Panc1 (cell line): ENCODE measurements around the gene GPR6. TPM values are rescaled to one million over a fixed set of nuclear protein-coding genes. Genes with fewer than 3 reads are reported as not detected.

Experiments used
- ATAC-seq: fragments of 200-7000 bp; cut with Tn5 transposase; 2 replicates; pipeline ENCODE4 v1.9.1; 2020; ENCODE audit warnings: mild to moderate bottlenecking, moderate library complexity
- BruUV-seq: library from RNA; stranded (reverse); fragments of 400-500 nt; replicated peaks from 2 replicates; lab custom pipeline; 2021; lab: Mats Ljungman, UMichigan
- CTCF ChIA-PET: fragments of 300-600 bp; sonication (Branson Sonifier 250); formaldehyde crosslinking; loops from one replicate; lab custom pipeline; 2022; ENCODE audit warnings: antibody characterized with exemption; lab: Charles Lee
- POLR2A ChIA-PET: fragments of 300-600 bp; sonication (Branson Sonifier 250); formaldehyde crosslinking; loops from one replicate; lab custom pipeline; 2022; ENCODE audit warnings: antibody characterized with exemption; lab: Charles Lee
- DNase-seq: peaks from one replicate; pipeline ENCODE4 v3.0.0-alpha.2; 2010; ENCODE audit warnings: low read depth, low spot score
- H3K27ac ChIP-seq: 2 replicates; pipeline ENCODE4 v1.5.1; 2011; ENCODE audit warnings: mild to moderate bottlenecking, low read length, inconsistent platforms
- H3K27me3 ChIP-seq: fragments of 200-500 bp; sonication (Bioruptor generic); 2 replicates; pipeline ENCODE4 v1.6.0; 2014; ENCODE audit warnings: low read length, inconsistent platforms; ENCODE audit not compliant: control insufficient read depth, insufficient read depth
- H3K36me3 ChIP-seq: fragments of 200-500 bp; sonication (Bioruptor generic); 2 replicates; pipeline ENCODE4 v1.5.1; 2014; ENCODE audit warnings: inconsistent platforms, mild to moderate bottlenecking, low read length, moderate library complexity; ENCODE audit not compliant: control insufficient read depth, insufficient read depth
- H3K4me1 ChIP-seq: 2 replicates; pipeline ENCODE4 v1.5.1; 2011; ENCODE audit warnings: inconsistent platforms, mild to moderate bottlenecking, low read length, moderate library complexity; ENCODE audit not compliant: control insufficient read depth, insufficient read depth
- H3K4me3 ChIP-seq, 2 experiments: 2 replicates each; pipeline ENCODE4 v1.5.1; 2011 to 2012; ENCODE audit warnings: low read depth in 2 of 2, low read length in 2 of 2, mild to moderate bottlenecking in 2 of 2, inconsistent platforms in 1 of 2, moderate library complexity in 1 of 2
- H3K9me3 ChIP-seq: fragments of 200-500 bp; sonication (Bioruptor generic); 2 replicates; pipeline ENCODE4 v1.5.1; 2014; ENCODE audit warnings: low read depth, mild to moderate bottlenecking, inconsistent platforms, low read length, moderate library complexity; ENCODE audit not compliant: control insufficient read depth, insufficient read depth
- POLR2AphosphoS5 ChIP-seq: IDR thresholded peaks from 2 replicates; pipeline ENCODE4 v1.6.1; 2012; ENCODE audit warnings: mild to moderate bottlenecking, low read depth, low read length, moderate library complexity
- SIN3A ChIP-seq: IDR thresholded peaks from 2 replicates; pipeline ENCODE4 v1.6.1; 2012; ENCODE audit warnings: low read depth, mild to moderate bottlenecking, low read length, moderate library complexity, borderline replicate concordance; ENCODE audit not compliant: insufficient read depth
- TCF7L2 ChIP-seq: IDR thresholded peaks from 2 replicates; pipeline ENCODE4 v1.6.1; 2011; ENCODE audit warnings: mild to moderate bottlenecking, low read depth, low read length, inconsistent platforms
- in situ Hi-C: cut with HindIII; loops from 2 replicates; pipeline ENCODE4 v1.10.0; 2016; ENCODE audit warnings: low sequenced_read_pairs, low pct_unique_long_range_greater_than_20kb
- intact Hi-C: fragments of 100-400 bp; cut with micrococcal nuclease; formaldehyde crosslinking; loops from one replicate; pipeline ENCODE4 v1.10.0; 2022; ENCODE audit not compliant: unreplicated experiment
- total RNA-seq: library from RNA; stranded (reverse); gene quantifications from one replicate; pipeline ENCODE4 v1.2.1, GENCODE V29; 2021; ENCODE audit not compliant: unreplicated experiment
- TF ChIP-seq, protein P1 (sequence below), 2 experiments: IDR thresholded peaks; 2 replicates each; pipeline ENCODE4 v1.6.1; 2011 to 2012; ENCODE audit warnings: low read depth in 2 of 2, control low read depth in 1 of 2, low read length in 1 of 2, mild to moderate bottlenecking in 1 of 2, moderate library complexity in 1 of 2; ENCODE audit not compliant: insufficient read depth in 1 of 2
- TF ChIP-seq, protein P2 (sequence below): fragments of 450-650 bp; IDR thresholded peaks from 2 replicates; pipeline ENCODE4 v1.5.1; 2017; ENCODE audit warnings: mild to moderate bottlenecking

The GPR6 gene
- total RNA-seq, 1 experiment from 2014 or later, result not detected

DNA sequence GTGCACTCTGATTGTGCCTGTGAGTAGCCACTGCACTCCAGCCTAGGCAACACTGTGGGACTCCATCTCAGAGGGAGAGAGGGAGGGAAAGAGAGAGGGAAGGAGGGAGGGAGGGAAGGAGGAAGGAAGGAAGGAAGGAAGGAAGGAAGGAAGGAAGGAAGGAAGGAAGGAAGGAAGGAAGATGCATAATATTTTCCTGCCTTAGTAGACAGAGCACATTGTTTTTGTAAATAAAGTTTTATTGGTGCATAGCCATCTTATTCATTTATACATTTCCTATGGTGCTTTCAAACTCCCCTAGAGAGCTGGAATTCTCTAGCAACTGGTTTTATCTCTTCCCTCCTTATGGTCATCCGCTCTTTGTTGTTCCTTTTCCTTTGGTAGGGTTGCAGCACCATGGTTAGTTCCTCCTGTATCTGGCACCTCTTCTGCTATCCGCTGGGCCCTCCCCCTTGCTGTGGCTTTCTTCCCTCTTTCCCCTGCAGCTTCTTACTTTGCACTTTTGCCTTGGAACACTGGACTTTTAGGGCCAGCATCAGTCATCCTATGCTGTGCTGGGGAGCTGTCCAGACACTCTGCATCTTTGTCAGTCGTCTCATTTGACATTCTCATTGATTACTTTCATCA, 20.2 kb downstream of the GPR6 start:
- ChIA-PET POLR2A (no interaction called here), CTCF (no interaction called here)
- Histone ChIP-seq H3K4me1 (no peaks in the 10 kb centered on the region), H3K27me3 (peaks cover 28% of the 10 kb centered on the region), H3K4me3 (no peak overlapping the region), H3K9me3 (no peaks in the 10 kb centered on the region), H3K36me3 (no peaks in the 10 kb centered on the region), H3K27ac (no peak overlapping the region)
- BruUV-seq, result no TSS peak
- no peak for ATAC-seq
- intact Hi-C loops (no loop called here), in situ Hi-C loops (no loop called here)
- TF ChIP-seq, protein P1, sequence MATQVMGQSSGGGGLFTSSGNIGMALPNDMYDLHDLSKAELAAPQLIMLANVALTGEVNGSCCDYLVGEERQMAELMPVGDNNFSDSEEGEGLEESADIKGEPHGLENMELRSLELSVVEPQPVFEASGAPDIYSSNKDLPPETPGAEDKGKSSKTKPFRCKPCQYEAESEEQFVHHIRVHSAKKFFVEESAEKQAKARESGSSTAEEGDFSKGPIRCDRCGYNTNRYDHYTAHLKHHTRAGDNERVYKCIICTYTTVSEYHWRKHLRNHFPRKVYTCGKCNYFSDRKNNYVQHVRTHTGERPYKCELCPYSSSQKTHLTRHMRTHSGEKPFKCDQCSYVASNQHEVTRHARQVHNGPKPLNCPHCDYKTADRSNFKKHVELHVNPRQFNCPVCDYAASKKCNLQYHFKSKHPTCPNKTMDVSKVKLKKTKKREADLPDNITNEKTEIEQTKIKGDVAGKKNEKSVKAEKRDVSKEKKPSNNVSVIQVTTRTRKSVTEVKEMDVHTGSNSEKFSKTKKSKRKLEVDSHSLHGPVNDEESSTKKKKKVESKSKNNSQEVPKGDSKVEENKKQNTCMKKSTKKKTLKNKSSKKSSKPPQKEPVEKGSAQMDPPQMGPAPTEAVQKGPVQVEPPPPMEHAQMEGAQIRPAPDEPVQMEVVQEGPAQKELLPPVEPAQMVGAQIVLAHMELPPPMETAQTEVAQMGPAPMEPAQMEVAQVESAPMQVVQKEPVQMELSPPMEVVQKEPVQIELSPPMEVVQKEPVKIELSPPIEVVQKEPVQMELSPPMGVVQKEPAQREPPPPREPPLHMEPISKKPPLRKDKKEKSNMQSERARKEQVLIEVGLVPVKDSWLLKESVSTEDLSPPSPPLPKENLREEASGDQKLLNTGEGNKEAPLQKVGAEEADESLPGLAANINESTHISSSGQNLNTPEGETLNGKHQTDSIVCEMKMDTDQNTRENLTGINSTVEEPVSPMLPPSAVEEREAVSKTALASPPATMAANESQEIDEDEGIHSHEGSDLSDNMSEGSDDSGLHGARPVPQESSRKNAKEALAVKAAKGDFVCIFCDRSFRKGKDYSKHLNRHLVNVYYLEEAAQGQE (IDR thresholded peaks at IDR 0.05; ENCODE audit: insufficient read depth in 1 of 2, low read depth in 2 of 2, low read length in 1 of 2), result peak; percentile 76; a peak in 3 of 4 replicates
- no peak for TF ChIP-seq POLR2AphosphoS5
- no peak for TF ChIP-seq TCF7L2
- no peak for DNase-seq

DNA sequence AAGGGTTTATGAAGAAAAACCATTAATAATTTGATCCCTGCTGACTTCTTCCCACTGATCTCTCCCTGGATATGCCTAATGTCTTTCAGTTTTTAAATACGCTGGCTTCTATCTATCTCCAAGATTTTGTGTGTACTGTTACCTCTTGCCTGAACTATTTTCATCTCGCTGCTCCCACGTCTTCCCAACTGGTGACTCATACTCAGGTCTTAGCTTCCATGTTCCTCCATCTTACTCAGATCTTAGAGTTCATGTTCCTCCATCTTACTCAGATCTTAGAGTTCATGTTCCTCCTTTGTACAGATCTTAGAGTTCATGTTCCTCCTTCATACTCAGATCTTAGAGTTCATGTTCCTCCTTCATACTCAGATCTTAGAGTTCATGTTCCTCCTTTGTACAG, 21.6 kb downstream of the GPR6 start:
- no peak for TF ChIP-seq TCF7L2
- no peak for TF ChIP-seq SIN3A
- no peak for TF ChIP-seq POLR2AphosphoS5
- TF ChIP-seq, protein P1 (IDR thresholded peaks at IDR 0.05; ENCODE audit: insufficient read depth in 1 of 2, low read depth in 2 of 2, low read length in 1 of 2), result no peak
- TF ChIP-seq, protein P2, sequence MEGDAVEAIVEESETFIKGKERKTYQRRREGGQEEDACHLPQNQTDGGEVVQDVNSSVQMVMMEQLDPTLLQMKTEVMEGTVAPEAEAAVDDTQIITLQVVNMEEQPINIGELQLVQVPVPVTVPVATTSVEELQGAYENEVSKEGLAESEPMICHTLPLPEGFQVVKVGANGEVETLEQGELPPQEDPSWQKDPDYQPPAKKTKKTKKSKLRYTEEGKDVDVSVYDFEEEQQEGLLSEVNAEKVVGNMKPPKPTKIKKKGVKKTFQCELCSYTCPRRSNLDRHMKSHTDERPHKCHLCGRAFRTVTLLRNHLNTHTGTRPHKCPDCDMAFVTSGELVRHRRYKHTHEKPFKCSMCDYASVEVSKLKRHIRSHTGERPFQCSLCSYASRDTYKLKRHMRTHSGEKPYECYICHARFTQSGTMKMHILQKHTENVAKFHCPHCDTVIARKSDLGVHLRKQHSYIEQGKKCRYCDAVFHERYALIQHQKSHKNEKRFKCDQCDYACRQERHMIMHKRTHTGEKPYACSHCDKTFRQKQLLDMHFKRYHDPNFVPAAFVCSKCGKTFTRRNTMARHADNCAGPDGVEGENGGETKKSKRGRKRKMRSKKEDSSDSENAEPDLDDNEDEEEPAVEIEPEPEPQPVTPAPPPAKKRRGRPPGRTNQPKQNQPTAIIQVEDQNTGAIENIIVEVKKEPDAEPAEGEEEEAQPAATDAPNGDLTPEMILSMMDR, result no peak
- ATAC-seq (no peak), DNase-seq (no peak)
- Histone ChIP-seq H3K4me3 (no peak overlapping the region), H3K27ac (no peak overlapping the region), H3K9me3 (no peaks in the 10 kb centered on the region), H3K4me1 (no peaks in the 10 kb centered on the region), H3K27me3 (peaks cover 18% of the 10 kb centered on the region), H3K36me3 (no peaks in the 10 kb centered on the region)
- intact Hi-C loops, result no loop called here
- in situ Hi-C loops, result no loop called here
- ChIA-PET POLR2A (interaction anchor here (0.6 kb wide), 2 partner anchors 144 to 397 kb away, joined by 3 to 5 read pairs; no protein-coding TSS in a partner anchor), CTCF (no interaction called here)
- no TSS peak for BruUV-seq
